ENCODE data around the gene CPA1. TPM values are rescaled to one million over a fixed set of nuclear protein-coding genes. Genes with fewer than 3 reads are reported as not detected.

CPA1 gene
- total and polyA plus RNA-seq, 2 of the 13 experiments (the other 11 are each of a cell fraction or from before 2014, with no cell fraction given) = 0.20 to 0.58 TPM

- peaks cover 31% of the 10 kb centered on the region for H3K4me1 ChIP-seq (ENCODE audit: insufficient read depth, low read length)
- intact Hi-C loops (cut with micrococcal nuclease; ENCODE audit: unreplicated experiment) = no loop called here
- ATAC-seq = no peak
Observed at GRCh38 chr7:130359276-130359857, 20.9 kb upstream of the CPA1 start.

More at GRCh38 chr7:130359276-130359857, 20.9 kb upstream of the CPA1 start:
- CTCF ChIA-PET (ENCODE audit: low intra/inter-chr PET ratio, low total read pairs) = no interaction called here
- H3K79me2 ChIP-seq (ENCODE audit: insufficient read depth, low read length) = no peaks in the 10 kb centered on the region
- H2AFZ ChIP-seq (ENCODE audit: low read length) = no peak overlapping the region
- BruUV-seq (replicated peaks) = no TSS peak
- no peak overlapping the region for H3K4me3 ChIP-seq (replicated peaks in 1 of 3; ENCODE audit: insufficient read depth in 1 of 3, low read depth in 2 of 3, low read length in 3 of 3)
- no peak for DNase-seq (ENCODE audit: low spot score)
- no peaks in the 10 kb centered on the region; the same call in 1 of the 2 replicates for H3K9me3 ChIP-seq (ENCODE audit: low read length)
- POLR2A ChIA-PET = no interaction called here
- in situ Hi-C loops (cut with HindIII; ENCODE audit: extremely low pct_ligation_motif_present, low pct_unique_long_range_greater_than_20kb) = no loop called here
- no peak for FAIRE-seq
- no peaks in the 10 kb centered on the region for H3K36me3 ChIP-seq (replicated peaks in 1 of 2; ENCODE audit: control insufficient read depth in 1 of 2, insufficient read depth in 2 of 2, low read length in 2 of 2)
- TF ChIP-seq SP2 (CRISPR knock-in tag; IDR thresholded peaks at IDR 0.05) (no peak), PAWR (CRISPR knock-in tag; IDR thresholded peaks at IDR 0.05; ENCODE audit: borderline replicate concordance) (no peak), ZNF547 (CRISPR knock-in tag; IDR thresholded peaks at IDR 0.05) (no peak), ZXDC (CRISPR knock-in tag; IDR thresholded peaks at IDR 0.05) (no peak), ZNF335 (CRISPR knock-in tag; IDR thresholded peaks at IDR 0.05) (no peak), GABPA (IDR thresholded peaks at IDR 0.05; ENCODE audit: low read depth, low read length) (no peak), GABPA (CRISPR knock-in tag; IDR thresholded peaks at IDR 0.05; ENCODE audit: low read depth) (no peak), ARID2 (CRISPR knock-in tag; IDR thresholded peaks at IDR 0.05; ENCODE audit: borderline replicate concordance) (no peak), ATF3 (CRISPR knock-in tag; IDR thresholded peaks at IDR 0.05) (no peak), RFX1 (IDR thresholded peaks at IDR 0.05) (no peak), ZNF564 (CRISPR knock-in tag; IDR thresholded peaks at IDR 0.05) (no peak), ATF6 (CRISPR knock-in tag; conservative IDR thresholded peaks at IDR 0.05) (no peak), NCOA1 (CRISPR knock-in tag; IDR thresholded peaks at IDR 0.05) (no peak), SRF (IDR thresholded peaks at IDR 0.05; ENCODE audit: low read depth, low read length) (no peak), FOXO4 (CRISPR knock-in tag; conservative IDR thresholded peaks at IDR 0.05) (no peak), ZNF138 (CRISPR knock-in tag; IDR thresholded peaks at IDR 0.05; ENCODE audit: low read depth) (no peak), CBX1 (IDR thresholded peaks at IDR 0.05; ENCODE audit: low read depth) (no peak)
- no peak overlapping the region for H3K27ac ChIP-seq (ENCODE audit: extremely low read length, insufficient read depth, low read length)
- H4K20me1 ChIP-seq (ENCODE audit: insufficient read depth, low read length) = no peaks in the 10 kb centered on the region
- 52% methylated on average over 5 of the region's 5 CpGs for WGBS (ENCODE audit: low lambda C conversion rate)
- no peak overlapping the region for H3K9ac ChIP-seq (ENCODE audit: insufficient read depth, low read depth, low read length)
- H3K27me3 ChIP-seq (ENCODE audit: control insufficient read depth in 1 of 2, insufficient read depth in 2 of 2, low read length in 2 of 2) = peaks cover 1 to 17% of the 10 kb centered on the region in 2 experiments; a peak in 4 of 5 replicates
- no peak overlapping the region for H3K4me2 ChIP-seq (ENCODE audit: low read depth, low read length)
